ENCODE results near the gene RHOBTB3.
"Not testable (repeated sequence)": the region's sequence is repeated elsewhere in the genome, so short reads cannot be mapped to it uniquely, and the experiment has no call there.

RHOBTB3 gene

DNA sequence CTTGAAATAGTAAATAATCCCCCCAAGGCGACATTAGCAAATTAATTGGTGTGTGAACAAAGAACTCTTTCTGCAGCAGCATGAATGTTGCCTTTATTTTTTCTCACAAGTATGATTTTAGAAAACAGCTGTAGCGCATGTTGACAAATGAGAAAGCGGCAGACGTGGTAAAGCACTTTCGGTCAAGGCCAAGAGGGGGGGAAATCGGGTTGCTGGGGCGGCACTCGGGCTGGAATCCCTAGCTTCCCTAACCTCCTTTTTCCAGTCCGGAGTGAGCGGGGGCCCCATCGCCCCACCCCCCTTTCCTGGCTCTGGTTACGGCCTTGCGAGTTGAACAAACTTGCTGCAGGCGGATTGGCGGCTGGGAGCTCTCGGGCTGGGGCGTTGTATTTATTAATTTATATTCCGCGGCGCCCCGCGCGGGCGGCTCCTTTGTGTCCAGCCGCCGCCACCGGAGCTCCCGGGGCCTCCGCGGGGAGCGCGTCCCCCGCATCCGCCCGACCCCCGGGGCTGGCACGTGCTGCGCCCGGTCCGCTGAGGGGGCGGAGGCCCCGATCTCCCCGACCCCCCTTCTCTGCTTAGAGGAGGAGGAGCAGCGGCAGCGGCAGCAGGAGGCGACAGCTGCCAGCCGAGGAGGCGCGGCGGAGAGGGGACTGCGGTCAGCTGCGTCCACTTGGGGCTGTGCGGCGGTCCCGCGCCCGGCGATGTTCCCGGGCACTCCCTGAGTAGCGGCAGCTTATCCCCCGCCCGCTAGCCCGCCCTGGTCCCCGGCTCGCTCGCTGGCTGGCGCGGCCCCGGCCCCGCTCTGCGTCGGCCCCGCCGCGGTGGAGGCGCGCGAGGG lies at the start of gene RHOBTB3:
Gene RHOBTB3, plus strand, starts transcription at position 607 of the 841 bp plus-strand sequence. CDS start 347 bp downstream, outside the sequence.
- ATAC-seq, result peak; percentile 41 to 58

GRCh38 chr5:95682891-95683290 lies 48.2 kb upstream of the RHOBTB3 start, which contains the start of gene SPATA9:
Gene SPATA9, minus strand, starts transcription at chr5:95682991. Its CDS starts 137 bp downstream, at chr5:95682854.
- ATAC-seq, result no peak

GRCh38 chr5:95684361-95684760 lies 46.8 kb upstream of the RHOBTB3 start:
- ATAC-seq, result no peak

DNA sequence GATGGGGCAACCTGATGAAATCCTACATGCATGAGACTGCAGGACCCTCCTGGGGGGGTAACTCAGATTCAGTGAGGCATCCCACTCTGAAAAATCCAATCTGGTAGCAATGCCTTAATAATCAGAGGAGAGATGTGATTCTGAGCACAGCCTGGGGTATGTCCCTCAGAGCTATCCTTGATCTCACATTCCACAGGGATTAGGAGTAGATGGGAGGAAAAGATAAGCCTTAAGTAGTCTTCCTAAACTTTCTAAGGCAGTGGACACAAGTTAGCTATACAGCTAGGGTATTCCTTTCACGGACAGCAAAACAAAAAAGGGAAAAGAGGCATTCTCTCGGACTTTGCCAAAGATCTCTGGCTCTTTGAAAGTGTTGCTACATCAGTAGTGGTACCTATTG lies 44.5 kb upstream of the RHOBTB3 start:
- no peak for ATAC-seq

- no peak for ATAC-seq
These were observed 41.5 kb upstream of the RHOBTB3 start for GRCh38 chr5:95689680-95690079.

- no peak for ATAC-seq
These were observed 40.8 kb upstream of the RHOBTB3 start for GRCh38 chr5:95690333-95690732.

DNA sequence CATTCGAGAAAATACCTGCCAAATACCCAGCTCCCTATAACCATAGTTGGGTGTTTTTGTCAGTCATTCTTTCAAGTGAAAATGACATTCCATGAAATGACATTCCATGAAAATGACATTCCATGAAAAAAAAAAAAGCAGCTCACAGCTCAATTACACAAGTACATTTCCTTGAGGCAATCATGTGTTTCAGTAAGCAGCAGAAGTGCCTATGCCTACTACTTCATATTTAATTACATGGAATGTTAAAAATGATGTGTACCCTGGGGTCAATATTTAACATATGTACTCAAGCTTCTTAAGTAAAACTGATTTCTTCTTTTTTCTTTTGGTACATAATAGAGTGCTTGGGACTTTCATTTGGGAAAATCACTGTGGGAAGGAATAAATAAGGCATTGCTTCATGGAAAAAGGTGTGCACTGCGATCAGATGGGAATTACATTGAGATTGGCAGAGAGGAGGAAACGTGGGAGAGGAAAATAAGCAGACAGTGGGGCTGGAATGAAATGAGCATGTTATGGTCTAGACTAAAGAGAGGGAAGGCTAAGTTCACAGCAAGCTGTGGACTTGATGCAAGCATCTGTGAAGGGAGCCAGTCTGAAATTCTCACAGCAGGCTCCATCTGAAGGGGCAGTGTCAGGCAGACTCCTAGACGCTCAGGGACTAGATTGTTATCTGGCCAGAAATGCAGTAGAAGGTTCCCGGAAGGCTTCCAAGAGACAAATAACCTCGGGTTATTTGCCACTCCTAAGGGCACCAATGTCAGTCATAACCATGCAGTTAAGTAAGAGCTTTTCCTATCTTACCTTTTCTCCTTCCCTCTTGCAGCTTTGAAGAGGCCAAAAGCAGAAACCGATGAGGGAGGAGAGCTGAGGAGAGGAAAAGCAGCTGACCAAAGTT lies 33.1 kb upstream of the RHOBTB3 start:
- no peak for ATAC-seq

- ATAC-seq, result no peak
These were observed 31.8 kb upstream of the RHOBTB3 start for GRCh38 chr5:95699337-95699736.

- no peak for ATAC-seq
These were observed 30.1 kb upstream of the RHOBTB3 start for GRCh38 chr5:95701074-95701473.

GRCh38 chr5:95704150-95704549 lies 27.0 kb upstream of the RHOBTB3 start:
- ATAC-seq, result no peak

GRCh38 chr5:95706196-95706595 lies 24.9 kb upstream of the RHOBTB3 start:
- not testable (repeated sequence) for ATAC-seq

DNA sequence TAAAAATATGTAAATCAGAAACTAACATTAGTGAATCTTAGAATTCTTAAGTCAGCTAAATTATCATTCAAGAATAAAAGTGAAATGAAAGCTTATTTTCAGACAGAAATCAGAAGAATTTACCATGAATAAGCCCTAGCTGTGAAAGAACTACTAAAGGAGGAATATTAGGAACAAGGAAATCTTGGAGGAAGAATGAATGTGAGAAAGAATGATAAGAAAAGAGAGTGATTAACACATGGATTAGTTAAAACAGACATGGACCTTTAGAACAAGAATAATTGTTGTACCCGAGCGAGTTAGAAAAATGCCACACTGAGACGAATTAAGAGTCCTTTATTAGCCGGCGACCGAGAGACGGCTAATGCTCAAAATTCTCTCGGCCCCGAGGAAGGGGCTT lies 24.1 kb upstream of the RHOBTB3 start:
- no peak for ATAC-seq

- not testable (repeated sequence) for ATAC-seq
These were observed 23.5 kb upstream of the RHOBTB3 start for GRCh38 chr5:95707534-95708188.

DNA sequence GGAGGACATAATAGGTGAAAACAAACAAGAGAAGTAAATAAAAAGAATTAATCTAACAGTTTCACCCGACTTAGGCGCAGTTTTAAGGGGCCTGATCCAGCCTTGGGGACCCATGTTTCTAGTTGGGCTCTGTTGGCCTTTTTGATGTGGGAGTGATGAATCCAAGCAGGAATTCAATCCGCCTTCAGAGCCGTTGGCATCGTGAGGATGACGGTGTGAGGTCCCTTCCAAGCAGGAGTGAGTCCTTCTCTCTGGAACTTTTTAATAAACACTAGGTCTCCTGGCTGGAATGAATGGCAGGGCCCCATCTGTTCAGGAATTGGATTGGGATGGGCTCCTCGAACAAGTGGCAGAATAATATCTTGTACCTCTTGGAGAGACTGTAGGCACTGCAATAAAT lies 22.3 kb upstream of the RHOBTB3 start:
- ATAC-seq, result no peak

- ATAC-seq, result no peak
These were observed 21.0 kb upstream of the RHOBTB3 start for GRCh38 chr5:95709967-95710650.

- ATAC-seq, result not testable (repeated sequence)
These were observed 20.3 kb upstream of the RHOBTB3 start for GRCh38 chr5:95710651-95711500.

GRCh38 chr5:95711501-95712346 lies 19.4 kb upstream of the RHOBTB3 start:
- no peak for ATAC-seq

- ATAC-seq, result peak; percentile 76 to 85
These were observed 18.7 kb upstream of the RHOBTB3 start for GRCh38 chr5:95712347-95712958.

GRCh38 chr5:95713246-95713645 lies 17.9 kb upstream of the RHOBTB3 start:
- not testable (repeated sequence) for ATAC-seq

All from activated CD4-positive, CD25-positive, alpha-beta regulatory T cell treated with anti-CD3 and anti-CD28 coated beads, Interleukin-2, amount 50 U/mL, for 24 hours (primary cell).